Measurements from ENCODE around the gene IL20RA. TPM values are rescaled to one million over a fixed set of nuclear protein-coding genes. Genes with fewer than 3 reads are reported as not detected.

The IL20RA gene
- total and polyA plus RNA-seq, 2 of the 8 experiments (the other 6 are each of a cell fraction or from before 2014, with no cell fraction given): 1.3 to 1.7 TPM

GRCh38 chr6:136995521-136995920, 49.2 kb downstream of the IL20RA start:
- Histone ChIP-seq H3K79me2 (ENCODE audit: control insufficient read depth in 1 of 2, insufficient read depth in 2 of 2, low read length in 2 of 2) (no peaks in the 10 kb centered on the region), H4K91ac (replicated peaks; ENCODE audit: insufficient read length, low read length) (no peak overlapping the region), H3K56ac (replicated peaks; ENCODE audit: insufficient read length, low read depth, low read length) (no peak overlapping the region), H3K9me3 (ENCODE audit: insufficient read depth in 2 of 2, low read depth in 1 of 2, low read length in 1 of 2) (no peaks in the 10 kb centered on the region), H2AK5ac (ENCODE audit: low read depth, low read length) (no peak overlapping the region), H3K4me3 (ENCODE audit: extremely low read depth in 1 of 4, insufficient read depth in 2 of 4, low read depth in 3 of 4, low read length in 4 of 4) (no peak overlapping the region), H3K23ac (ENCODE audit: insufficient read length) (no peak overlapping the region), H3K27me3 (replicated peaks in 1 of 4; ENCODE audit: control insufficient read depth in 3 of 4, extremely low read depth in 1 of 4, insufficient read depth in 3 of 4, low read length in 3 of 4) (no peaks in the 10 kb centered on the region), H3K4me2 (ENCODE audit: insufficient read depth in 1 of 2, low read depth in 2 of 2, low read length in 2 of 2) (no peak overlapping the region), H3K4ac (replicated peaks; ENCODE audit: insufficient read length, low read depth, low read length) (no peak overlapping the region), H4K20me1 (replicated peaks in 1 of 2; ENCODE audit: control insufficient read depth in 1 of 2, insufficient read depth in 2 of 2, low read length in 2 of 2) (no peaks in the 10 kb centered on the region), H3K23me2 (ENCODE audit: low read depth, low read length) (no peaks in the 10 kb centered on the region), H2BK12ac (ENCODE audit: low read depth, low read length) (no peak overlapping the region), H2BK20ac (ENCODE audit: low read length) (no peak overlapping the region), H4K8ac (ENCODE audit: extremely low read depth, insufficient read depth, low read length) (no peak overlapping the region), H2BK120ac (replicated peaks; ENCODE audit: low read depth, low read length) (no peak overlapping the region), H2AFZ (ENCODE audit: low read length) (no peak overlapping the region), H3K14ac (ENCODE audit: insufficient read length) (no peak overlapping the region), H4K5ac (ENCODE audit: insufficient read length, low read depth, low read length) (no peak overlapping the region), H3K36me3 (ENCODE audit: control insufficient read depth in 2 of 4, insufficient read depth in 4 of 4, low read length in 3 of 4) (no peaks in the 10 kb centered on the region), H2BK15ac (ENCODE audit: low read length) (no peak overlapping the region), H3K27ac (ENCODE audit: low read depth, low read length) (no peak overlapping the region), H3K79me1 (ENCODE audit: low read depth, low read length) (no peaks in the 10 kb centered on the region), H3K9ac (replicated peaks in 1 of 4; ENCODE audit: extremely low read depth in 1 of 4, low read depth in 3 of 4, low read length in 3 of 4) (no peak overlapping the region), H3K4me1 (replicated peaks in 1 of 4; ENCODE audit: control insufficient read depth in 3 of 4, insufficient read depth in 4 of 4, low read length in 3 of 4) (peaks cover 0 to 9% (median 3%) of the 10 kb centered on the region in 4 experiments; a peak in 3 of 7 replicates), H2BK5ac (ENCODE audit: low read depth, low read length) (no peak overlapping the region), H3K18ac (ENCODE audit: extremely low read depth, low read length) (no peak overlapping the region)
- DNase-seq (ENCODE audit: low read depth in 1 of 2, low spot score in 2 of 2): no peak
- ChIA-PET CTCF (ENCODE audit: partially characterized antibody) (interaction anchor here (1.0 to 1.4 kb wide), 4 partner anchors 13 to 351 kb away, joined by 3 to 5 read pairs (median 4); no protein-coding TSS in a partner anchor), POLR2A (ENCODE audit: partially characterized antibody) (interaction anchor here (1.3 kb wide), 2 partner anchors 8 to 36 kb away, joined by 3 to 7 read pairs; no protein-coding TSS in a partner anchor)
- FAIRE-seq: no peak
- TF ChIP-seq HDAC6 (IDR thresholded peaks at IDR 0.05; ENCODE audit: low read depth, low read length) (no peak), POLR2A (IDR thresholded peaks at IDR 0.05; ENCODE audit: control extremely low read depth in 1 of 2, low read depth in 2 of 2, low read length in 2 of 2) (no peak), SP4 (IDR thresholded peaks at IDR 0.05; ENCODE audit: low read length) (no peak)
